Astrocyte of the cerebellum (primary cell): ENCODE results near the gene CCNE1.
A peak's percentile ranks its signal among the peaks of the same experiment; 100 is the strongest.

Experiments
- DNase-seq: peaks from one replicate; pipeline ENCODE4 v3.0.0-alpha.2; 2011; ENCODE audit warnings: low read depth
- H3K4me3 ChIP-seq: 2 replicates; pipeline ENCODE4 v1.5.1; 2011; ENCODE audit warnings: mild to moderate bottlenecking, low read depth, low read length, moderate library complexity
- CTCF ChIP-seq: IDR thresholded peaks from 2 replicates; pipeline ENCODE4 v1.5.1; 2012; ENCODE audit warnings: low read length, low read depth, moderate library complexity, mild to moderate bottlenecking; ENCODE audit errors: missing control alignments
- in situ Hi-C: cut with HindIII; loops from 2 replicates; pipeline ENCODE4 v1.10.0; 2017; ENCODE audit warnings: low sequenced_read_pairs

CCNE1 gene

DNA sequence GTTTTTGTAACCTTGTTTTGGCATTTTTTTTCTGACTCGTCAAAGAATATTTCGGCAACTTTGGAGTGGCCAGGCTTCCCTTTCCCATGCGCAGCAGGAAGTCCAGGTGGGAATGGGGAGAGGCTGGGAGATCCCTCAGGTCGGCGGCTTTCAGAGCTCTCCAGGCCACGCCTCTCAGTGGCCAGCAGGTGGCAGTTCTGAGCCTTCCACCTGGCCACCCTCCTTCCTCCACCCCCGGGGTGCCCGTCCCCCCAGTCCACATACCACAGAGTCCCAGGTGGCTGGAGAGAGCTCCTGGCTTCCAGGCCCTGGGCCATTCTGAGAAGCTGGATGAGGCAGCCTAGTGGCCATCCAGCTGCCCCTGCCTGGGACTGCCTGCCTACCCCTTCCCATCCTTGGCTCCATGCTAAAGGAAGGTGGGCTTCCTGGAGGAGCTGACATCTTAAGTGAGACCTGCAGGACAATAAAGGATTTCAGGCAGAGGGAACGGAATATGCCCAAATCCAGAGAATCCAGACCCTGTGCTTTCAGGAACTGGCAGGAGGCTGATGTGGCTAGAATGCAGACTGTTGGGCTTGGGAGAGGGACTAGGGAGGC is 46.3 kb downstream of the CCNE1 start:
- TF ChIP-seq CTCF: peak; percentile 44
- no peak overlapping the region for H3K4me3 ChIP-seq
- in situ Hi-C loops: no loop called here
- DNase-seq: no peak

- no peak for DNase-seq
- in situ Hi-C loops: no loop called here
- H3K4me3 ChIP-seq: no peak overlapping the region
- TF ChIP-seq CTCF: no peak
These were observed 46.8 kb downstream of the CCNE1 start for GRCh38 chr19:29858621-29859020.

DNA sequence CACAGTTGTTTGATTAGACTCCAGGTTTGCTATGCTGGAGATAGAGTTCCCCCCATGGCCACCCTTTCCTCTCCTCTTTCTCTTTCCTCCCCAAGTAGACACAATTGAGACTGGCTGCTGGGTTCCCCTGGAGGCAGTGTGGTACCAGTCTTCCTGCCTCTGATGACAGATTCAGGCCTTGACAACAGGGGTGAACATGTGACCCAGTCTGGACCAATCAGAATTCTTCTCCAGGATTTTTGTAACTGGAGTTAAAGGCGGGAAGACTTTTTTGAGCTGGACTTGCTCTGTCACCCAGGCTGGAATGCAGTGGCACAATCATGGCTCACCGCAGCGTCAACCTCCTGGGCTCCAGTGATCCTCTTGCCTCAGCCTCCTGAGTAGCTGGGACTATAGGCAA is 48.7 kb downstream of the CCNE1 start:
- in situ Hi-C loops: no loop called here
- TF ChIP-seq CTCF: no peak
- no peak for DNase-seq
- no peak overlapping the region for H3K4me3 ChIP-seq

DNA sequence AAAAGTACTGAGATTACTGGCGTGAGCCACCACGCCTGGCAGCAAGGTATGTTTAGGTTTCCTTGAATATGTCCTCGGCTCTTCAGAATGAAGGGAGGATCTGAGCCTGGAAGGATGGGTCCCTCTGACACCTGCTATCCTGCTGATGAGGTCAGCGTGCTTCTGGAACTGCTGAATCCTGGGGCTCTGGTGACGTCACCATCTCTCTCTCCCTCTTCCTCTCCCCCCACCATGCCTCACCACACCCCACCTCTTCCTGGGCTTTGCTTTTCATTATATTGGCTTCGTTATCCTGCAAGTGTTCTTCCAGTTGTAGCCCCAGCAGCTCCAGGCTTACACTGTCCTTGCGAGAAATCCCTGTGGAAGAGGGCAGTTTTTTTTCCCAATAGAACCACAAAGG is 49.8 kb downstream of the CCNE1 start:
- no peak for DNase-seq
- in situ Hi-C loops: no loop called here
- H3K4me3 ChIP-seq: no peak overlapping the region
- TF ChIP-seq CTCF: no peak

- H3K4me3 ChIP-seq: no peak overlapping the region
- in situ Hi-C loops: no loop called here
- no peak for TF ChIP-seq CTCF
- DNase-seq: no peak
These were observed 54.2 kb downstream of the CCNE1 start for GRCh38 chr19:29866011-29866410.

GRCh38 chr19:29867984-29868383 is 56.2 kb downstream of the CCNE1 start:
- no peak for DNase-seq
- in situ Hi-C loops: no loop called here
- H3K4me3 ChIP-seq: no peak overlapping the region
- TF ChIP-seq CTCF: no peak

DNA sequence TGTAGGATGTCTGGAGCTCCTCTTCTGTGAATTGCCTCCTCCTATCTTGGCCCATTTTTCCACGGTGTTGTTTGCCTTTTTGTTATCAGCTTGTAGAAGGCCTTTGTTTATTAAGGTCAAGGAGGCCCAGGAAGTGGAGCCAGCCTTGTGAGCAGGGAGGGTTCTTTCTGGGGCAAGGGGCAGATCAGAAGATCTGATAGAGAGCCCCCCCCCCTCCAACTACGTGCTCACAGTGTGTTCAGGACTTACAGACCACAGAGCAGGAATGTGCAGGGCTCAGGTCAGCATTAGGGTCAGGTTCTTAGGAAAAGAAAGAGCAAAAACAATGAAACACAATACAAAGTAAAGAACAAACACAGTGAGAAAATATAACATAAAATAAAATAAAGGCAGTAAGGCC is 59.4 kb downstream of the CCNE1 start:
- H3K4me3 ChIP-seq: no peak overlapping the region
- no peak for DNase-seq
- no peak for TF ChIP-seq CTCF
- in situ Hi-C loops: no loop called here
